Hepatocyte (in vitro differentiated cells): ENCODE results near the gene RC3H1.
"Not testable (repeated sequence)": the region's sequence is repeated elsewhere in the genome, so short reads cannot be mapped to it uniquely, and the experiment has no call there.

ENCODE experiments used
- EZH2 ChIP-seq: fragments of 200-600 bp; sonication (generic); IDR thresholded peaks from 2 replicates; pipeline ENCODE4 v1.6.1; 2016; ENCODE audit warnings: antibody characterized with exemption, mild to moderate bottlenecking, borderline replicate concordance
- TF ChIP-seq, protein P1 (sequence below): fragments of 200-600 bp; sonication (generic); IDR thresholded peaks from 2 replicates; pipeline ENCODE4 v1.5.1; 2016; ENCODE audit warnings: antibody characterized with exemption, mild to moderate bottlenecking; ENCODE audit not compliant: poor library complexity

GRCh38 chr1:173930541-173930940, 91.6 kb downstream of the RC3H1 start:
- TF ChIP-seq, protein P1, sequence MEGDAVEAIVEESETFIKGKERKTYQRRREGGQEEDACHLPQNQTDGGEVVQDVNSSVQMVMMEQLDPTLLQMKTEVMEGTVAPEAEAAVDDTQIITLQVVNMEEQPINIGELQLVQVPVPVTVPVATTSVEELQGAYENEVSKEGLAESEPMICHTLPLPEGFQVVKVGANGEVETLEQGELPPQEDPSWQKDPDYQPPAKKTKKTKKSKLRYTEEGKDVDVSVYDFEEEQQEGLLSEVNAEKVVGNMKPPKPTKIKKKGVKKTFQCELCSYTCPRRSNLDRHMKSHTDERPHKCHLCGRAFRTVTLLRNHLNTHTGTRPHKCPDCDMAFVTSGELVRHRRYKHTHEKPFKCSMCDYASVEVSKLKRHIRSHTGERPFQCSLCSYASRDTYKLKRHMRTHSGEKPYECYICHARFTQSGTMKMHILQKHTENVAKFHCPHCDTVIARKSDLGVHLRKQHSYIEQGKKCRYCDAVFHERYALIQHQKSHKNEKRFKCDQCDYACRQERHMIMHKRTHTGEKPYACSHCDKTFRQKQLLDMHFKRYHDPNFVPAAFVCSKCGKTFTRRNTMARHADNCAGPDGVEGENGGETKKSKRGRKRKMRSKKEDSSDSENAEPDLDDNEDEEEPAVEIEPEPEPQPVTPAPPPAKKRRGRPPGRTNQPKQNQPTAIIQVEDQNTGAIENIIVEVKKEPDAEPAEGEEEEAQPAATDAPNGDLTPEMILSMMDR: not testable (repeated sequence)
- not testable (repeated sequence) for TF ChIP-seq EZH2
